HCT116 (cell line): ENCODE results near the gene HSD17B3. TPM values are rescaled to one million over a fixed set of nuclear protein-coding genes. Genes with fewer than 3 reads are reported as not detected.

Experiments
- ATAC-seq: fragments of 200-7000 bp; cut with Tn5 transposase; 2 replicates; pipeline ENCODE4 v1.9.1; 2020; ENCODE audit warnings: mild to moderate bottlenecking, moderate library complexity
- BruUV-seq: library from RNA; stranded (reverse); fragments of 400-500 nt; replicated peaks from 2 replicates; lab custom pipeline; 2021; lab: Mats Ljungman, UMichigan
- CTCF ChIA-PET: fragments of 300-600 bp; sonication (Branson Sonifier 250); formaldehyde crosslinking; loops from one replicate; lab custom pipeline; 2021; ENCODE audit warnings: antibody characterized with exemption; lab: Charles Lee
- POLR2A ChIA-PET: fragments of 300-600, 350-600 bp; sonication (Branson Sonifier 250); formaldehyde crosslinking; loops from one replicate; lab custom pipeline; 2021; ENCODE audit warnings: antibody characterized with exemption; lab: Charles Lee
- RAD21 ChIA-PET, 2 experiments: fragments of 300-600 bp; sonication (Branson Sonifier 250); formaldehyde crosslinking; loops; one replicate each; lab custom pipeline; 2023; ENCODE audit warnings: low total read pairs in 2 of 2; ENCODE audit not compliant: uncharacterized antibody in 2 of 2, unreplicated experiment in 2 of 2, low non-redundant PET in 1 of 2; lab: Charles Lee
- DNase-seq: peaks from one replicate; pipeline ENCODE4 v3.0.0-alpha.2; 2010; ENCODE audit warnings: low read depth, low spot score
- H2AFZ ChIP-seq: fragments of 200-600 bp; shearing (Covaris generic), sonication (generic); 2 replicates; pipeline ENCODE4 v1.6.1; 2017; ENCODE audit warnings: low read depth, mixed run types, mixed read lengths, antibody characterized with exemption, low read length; ENCODE audit not compliant: poor library complexity, severe bottlenecking
- H3K27ac ChIP-seq: 2 replicates; pipeline ENCODE4 v1.5.1; 2012; ENCODE audit warnings: low read depth, low read length
- H3K27me3 ChIP-seq: fragments of 200-600 bp; sonication (generic); 2 replicates; pipeline ENCODE4 v1.6.1; 2016; ENCODE audit warnings: mixed run types, low read length, mixed read lengths; ENCODE audit not compliant: insufficient read depth
- H3K36me3 ChIP-seq, 2 experiments: fragments of 200-500 bp in 1 of 2; fragments of 200-600 bp in 1 of 2; sonication (Bioruptor generic) in 1 of 2; sonication (generic) in 1 of 2; 2 replicates each; pipeline versions ENCODE4 v1.5.1 to v1.6.1; 2014 to 2016; ENCODE audit warnings: low read length in 2 of 2, inconsistent platforms in 1 of 2, mixed read lengths in 1 of 2, mixed run types in 1 of 2; ENCODE audit not compliant: insufficient read depth in 2 of 2, control insufficient read depth in 1 of 2
- H3K4me1 ChIP-seq, 2 experiments: fragments of 200-600 bp in 1 of 2; sonication (generic) in 1 of 2; 2 replicates each; pipeline versions ENCODE4 v1.5.1 to v1.6.1; 2012 to 2017; ENCODE audit warnings: low read length in 2 of 2, inconsistent platforms in 1 of 2, mild to moderate bottlenecking in 1 of 2, mixed read lengths in 1 of 2, mixed run types in 1 of 2, moderate library complexity in 1 of 2; ENCODE audit not compliant: insufficient read depth in 2 of 2, control insufficient read depth in 1 of 2
- H3K4me2 ChIP-seq: fragments of 200-600 bp; sonication (generic); 2 replicates; pipeline ENCODE4 v1.6.1; 2017; ENCODE audit warnings: mixed run types, low read length, mixed read lengths
- H3K4me3 ChIP-seq, 2 experiments: fragments of 200-600 bp in 1 of 2; sonication (generic) in 1 of 2; replicated peaks in 1 of 2; 2 replicates each; pipeline ENCODE4 v1.5.1; 2011 to 2016; ENCODE audit warnings: low read length in 2 of 2, control low read depth in 1 of 2, low read depth in 1 of 2, mild to moderate bottlenecking in 1 of 2, mixed read lengths in 1 of 2, mixed run types in 1 of 2
- H3K79me2 ChIP-seq: fragments of 200-600 bp; sonication (generic); 2 replicates; pipeline ENCODE4 v1.6.1; 2017; ENCODE audit warnings: mild to moderate bottlenecking, mixed run types, low read length, moderate library complexity, mixed read lengths; ENCODE audit not compliant: insufficient read depth
- H3K9ac ChIP-seq: fragments of 200-600 bp; sonication (generic); 2 replicates; pipeline ENCODE4 v1.6.1; 2016; ENCODE audit warnings: low read length, mixed read lengths
- H3K9me2 ChIP-seq: fragments of 200-600 bp; sonication (generic), shearing (Covaris generic); 2 replicates; pipeline ENCODE4 v1.6.1; 2017; ENCODE audit warnings: mixed run types, mild to moderate bottlenecking, moderate library complexity; ENCODE audit not compliant: insufficient read depth
- H3K9me3 ChIP-seq, 2 experiments: fragments of 200-500 bp in 1 of 2; fragments of 200-600 bp in 1 of 2; sonication (Bioruptor generic) in 1 of 2; sonication (generic) in 1 of 2; 2 replicates each; pipeline ENCODE4 v1.6.1; 2014 to 2017; ENCODE audit warnings: low read length in 2 of 2, mixed read lengths in 2 of 2, inconsistent platforms in 1 of 2, low read depth in 1 of 2, mild to moderate bottlenecking in 1 of 2, mixed run types in 1 of 2, moderate library complexity in 1 of 2; ENCODE audit not compliant: control insufficient read depth in 1 of 2, insufficient read depth in 1 of 2
- H4K20me1 ChIP-seq: fragments of 200-600 bp; sonication (generic), shearing (Covaris generic); 2 replicates; pipeline ENCODE4 v1.6.1; 2017; ENCODE audit warnings: mixed run types, mild to moderate bottlenecking, moderate library complexity; ENCODE audit not compliant: insufficient read depth
- MAX ChIP-seq: IDR thresholded peaks from 2 replicates; pipeline ENCODE4 v1.6.1; 2012
- POLR2AphosphoS5 ChIP-seq: IDR thresholded peaks from 2 replicates; pipeline ENCODE4 v1.6.1; 2011; ENCODE audit warnings: mild to moderate bottlenecking, low read depth, low read length, moderate library complexity
- ZNF274 ChIP-seq: fragments of 200-500 bp; sonication (Bioruptor generic); IDR thresholded peaks from 2 replicates; pipeline ENCODE4 v1.6.1; 2014; ENCODE audit warnings: mild to moderate bottlenecking, low read depth, low read length, inconsistent platforms
- intact Hi-C: fragments of 100-400 bp; cut with micrococcal nuclease; formaldehyde crosslinking; loops from 2 replicates; pipeline ENCODE4 v1.10.0; 2022
- total RNA-seq: library from RNA; stranded (reverse); gene quantifications from one replicate; pipeline ENCODE4 v1.2.1, GENCODE V29; 2021; ENCODE audit not compliant: unreplicated experiment
- TF ChIP-seq, protein P1 (sequence below), 3 experiments: fragments of 200-600 bp in 1 of 3; sonication (generic) in 1 of 3; IDR thresholded peaks in 2 of 3; conservative IDR thresholded peaks in 1 of 3; 2 replicates each; pipeline ENCODE4 v1.5.1; 2012 to 2017; ENCODE audit warnings: low read depth in 2 of 3, low read length in 2 of 3, antibody characterized with exemption in 1 of 3, borderline replicate concordance in 1 of 3, control low read depth in 1 of 3, mild to moderate bottlenecking in 1 of 3, mixed read lengths in 1 of 3, mixed run types in 1 of 3, moderate library complexity in 1 of 3; ENCODE audit not compliant: insufficient read depth in 1 of 3
- TF ChIP-seq, protein P2 (sequence below): IDR thresholded peaks from 2 replicates; pipeline ENCODE4 v1.6.1; 2011; ENCODE audit warnings: mild to moderate bottlenecking, low read length, moderate library complexity; ENCODE audit not compliant: insufficient replicate concordance; ENCODE audit errors: extremely low read depth
- TF ChIP-seq, protein P3 (sequence below): IDR thresholded peaks from 2 replicates; pipeline ENCODE4 v1.6.1; 2012

The HSD17B3 gene
- total RNA-seq, 1 experiment from 2014 or later: 0.37 TPM

- Histone ChIP-seq H3K27ac (no peak overlapping the region), H4K20me1 (no peaks in the 10 kb centered on the region), H3K9me2 (no peaks in the 10 kb centered on the region), H3K4me1 (peaks cover 2 to 6% of the 10 kb centered on the region in 2 experiments; a peak in 2 of 4 replicates), H3K79me2 (no peaks in the 10 kb centered on the region), H3K9ac (no peak overlapping the region), H3K4me2 (no peak overlapping the region), H3K27me3 (no peaks in the 10 kb centered on the region), H3K36me3 (no peaks in the 10 kb centered on the region), H2AFZ (no peak overlapping the region), H3K9me3 (no peaks in the 10 kb centered on the region), H3K4me3 (no peak overlapping the region)
- ATAC-seq (no peak), DNase-seq (no peak)
- no TSS peak for BruUV-seq
- TF ChIP-seq MAX: no peak
- TF ChIP-seq, protein P1, sequence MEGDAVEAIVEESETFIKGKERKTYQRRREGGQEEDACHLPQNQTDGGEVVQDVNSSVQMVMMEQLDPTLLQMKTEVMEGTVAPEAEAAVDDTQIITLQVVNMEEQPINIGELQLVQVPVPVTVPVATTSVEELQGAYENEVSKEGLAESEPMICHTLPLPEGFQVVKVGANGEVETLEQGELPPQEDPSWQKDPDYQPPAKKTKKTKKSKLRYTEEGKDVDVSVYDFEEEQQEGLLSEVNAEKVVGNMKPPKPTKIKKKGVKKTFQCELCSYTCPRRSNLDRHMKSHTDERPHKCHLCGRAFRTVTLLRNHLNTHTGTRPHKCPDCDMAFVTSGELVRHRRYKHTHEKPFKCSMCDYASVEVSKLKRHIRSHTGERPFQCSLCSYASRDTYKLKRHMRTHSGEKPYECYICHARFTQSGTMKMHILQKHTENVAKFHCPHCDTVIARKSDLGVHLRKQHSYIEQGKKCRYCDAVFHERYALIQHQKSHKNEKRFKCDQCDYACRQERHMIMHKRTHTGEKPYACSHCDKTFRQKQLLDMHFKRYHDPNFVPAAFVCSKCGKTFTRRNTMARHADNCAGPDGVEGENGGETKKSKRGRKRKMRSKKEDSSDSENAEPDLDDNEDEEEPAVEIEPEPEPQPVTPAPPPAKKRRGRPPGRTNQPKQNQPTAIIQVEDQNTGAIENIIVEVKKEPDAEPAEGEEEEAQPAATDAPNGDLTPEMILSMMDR (IDR thresholded peaks at IDR 0.05 in 2 of 3, conservative IDR thresholded peaks at IDR 0.05 in 1 of 3; ENCODE audit: borderline replicate concordance in 1 of 3, insufficient read depth in 1 of 3, low read depth in 2 of 3, low read length in 2 of 3): no peak
- no peak for TF ChIP-seq POLR2AphosphoS5
- TF ChIP-seq, protein P2, sequence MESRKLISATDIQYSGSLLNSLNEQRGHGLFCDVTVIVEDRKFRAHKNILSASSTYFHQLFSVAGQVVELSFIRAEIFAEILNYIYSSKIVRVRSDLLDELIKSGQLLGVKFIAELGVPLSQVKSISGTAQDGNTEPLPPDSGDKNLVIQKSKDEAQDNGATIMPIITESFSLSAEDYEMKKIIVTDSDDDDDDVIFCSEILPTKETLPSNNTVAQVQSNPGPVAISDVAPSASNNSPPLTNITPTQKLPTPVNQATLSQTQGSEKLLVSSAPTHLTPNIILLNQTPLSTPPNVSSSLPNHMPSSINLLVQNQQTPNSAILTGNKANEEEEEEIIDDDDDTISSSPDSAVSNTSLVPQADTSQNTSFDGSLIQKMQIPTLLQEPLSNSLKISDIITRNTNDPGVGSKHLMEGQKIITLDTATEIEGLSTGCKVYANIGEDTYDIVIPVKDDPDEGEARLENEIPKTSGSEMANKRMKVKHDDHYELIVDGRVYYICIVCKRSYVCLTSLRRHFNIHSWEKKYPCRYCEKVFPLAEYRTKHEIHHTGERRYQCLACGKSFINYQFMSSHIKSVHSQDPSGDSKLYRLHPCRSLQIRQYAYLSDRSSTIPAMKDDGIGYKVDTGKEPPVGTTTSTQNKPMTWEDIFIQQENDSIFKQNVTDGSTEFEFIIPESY: no peak
- TF ChIP-seq ZNF274: no peak
- TF ChIP-seq, protein P3, sequence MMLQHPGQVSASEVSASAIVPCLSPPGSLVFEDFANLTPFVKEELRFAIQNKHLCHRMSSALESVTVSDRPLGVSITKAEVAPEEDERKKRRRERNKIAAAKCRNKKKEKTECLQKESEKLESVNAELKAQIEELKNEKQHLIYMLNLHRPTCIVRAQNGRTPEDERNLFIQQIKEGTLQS: no peak
- CTCF ChIA-PET: no interaction called here
- POLR2A ChIA-PET: interaction anchor here (0.6 kb wide), 1 partner anchor 88 kb away, joined by 3 read pairs; no protein-coding TSS in a partner anchor
- intact Hi-C loops: no loop called here
- RAD21 ChIA-PET: no interaction called here
Measured at GRCh38 chr9:96249746-96250145, 52.2 kb downstream of the HSD17B3 start.
